Testis (tissue), 5 donors: ENCODE results near the gene DYNC1LI2. TPM values are rescaled to one million over a fixed set of nuclear protein-coding genes. Genes with fewer than 3 reads are reported as not detected.
A peak's percentile ranks its signal among the peaks of the same experiment; 100 is the strongest.
"Not testable (repeated sequence)": the region's sequence is repeated elsewhere in the genome, so short reads cannot be mapped to it uniquely, and the experiment has no call there.

Source experiments
- DNase-seq: peaks from one replicate; pipeline ENCODE4 v3.0.0-alpha.2; 2019
- H3K27ac ChIP-seq, 2 donors: fragments of 200-600 bp; sonication (generic); one replicate each; pipeline ENCODE4 v1.5.1; 2019
- H3K27me3 ChIP-seq: fragments of 200-600 bp; sonication (generic); one replicate; pipeline ENCODE4 v1.5.1; 2019
- H3K36me3 ChIP-seq: fragments of 200-600 bp; sonication (generic); one replicate; pipeline ENCODE4 v1.5.1; 2017; ENCODE audit warnings: low read depth; ENCODE audit errors: missing control alignments
- H3K4me1 ChIP-seq: fragments of 200-600 bp; sonication (generic); one replicate; pipeline ENCODE4 v1.5.1; 2019
- H3K4me3 ChIP-seq, 2 donors: fragments of 200-600 bp; sonication (generic); one replicate each; pipeline ENCODE4 v1.5.1; 2017 to 2019
- H3K9me3 ChIP-seq: fragments of 200-600 bp; sonication (generic); one replicate; pipeline ENCODE4 v1.5.1; 2017
- POLR2A ChIP-seq: fragments of 450-650 bp; IDR thresholded peaks from one replicate; pipeline ENCODE4 v1.6.1; 2017; ENCODE audit warnings: antibody characterized with exemption, mild to moderate bottlenecking, moderate library complexity
- WGBS, 2 donors: methylation state at CpG; one replicate each; pipeline ENCODE4 v1.1.5; 2018; 5-methylcytosine and 5-hydroxymethylcytosine counted together
- intact Hi-C: fragments of 100-400 bp; cut with DNase I; formaldehyde crosslinking; loops from one replicate; pipeline ENCODE4 v1.15.1; 2023; ENCODE audit warnings: low total_unique reads
- long read RNA-seq, 2 donors: transcript quantifications; one replicate each; lab custom pipeline, GENCODE V29; 2026
- polyA plus RNA-seq: library from polyadenylated mRNA; stranded (reverse); fragments of 350-450 nt; fragmentation: Illumina TruSeq; extraction: RNeasy Lipid Tissue Mini Kit (QIAGEN cat#74804); gene quantifications from one replicate; pipeline ENCODE4 v1.2.3, GENCODE V29; 2014; ENCODE audit warnings: low read depth, low replicate concordance; ENCODE audit not compliant: insufficient read depth
- total RNA-seq, 2 donors: library from RNA; depleted of rRNA; stranded (reverse); fragments of >200 nt; gene quantifications; one replicate each; pipeline ENCODE4 v1.2.3, GENCODE V29; 2016
- TF ChIP-seq, protein P1 (sequence below), 3 experiments: fragments of 450-650 bp in 2 of 3; fragments of 200-600 bp in 1 of 3; sonication (generic) in 1 of 3; IDR thresholded peaks; one replicate each; pipeline ENCODE4 v1.5.1; 2016 to 2019; ENCODE audit warnings: antibody characterized with exemption in 3 of 3, mild to moderate bottlenecking in 2 of 3, moderate library complexity in 1 of 3

DYNC1LI2 gene
- total RNA-seq: 100 to 1,000 TPM; 132 to 145 TPM
- 89.0 TPM for polyA plus RNA-seq
- long read RNA-seq, donor 1, full-length matches to known transcripts: 13 of 22 reads
- long read RNA-seq, donor 1, partial matches to known transcripts: 9 of 22 reads
- long read RNA-seq, donor 1, other reads (novel, unspliced or antisense): 0 of 22 reads
- long read RNA-seq, donor 2, full-length matches to known transcripts: 18 of 18 reads
- long read RNA-seq, donor 2, partial matches to known transcripts: 0 of 18 reads
- long read RNA-seq, donor 2, other reads (novel, unspliced or antisense): 0 of 18 reads

- no peaks in the 10 kb centered on the region for H3K36me3 ChIP-seq
- no peak for TF ChIP-seq POLR2A
- TF ChIP-seq, protein P1, sequence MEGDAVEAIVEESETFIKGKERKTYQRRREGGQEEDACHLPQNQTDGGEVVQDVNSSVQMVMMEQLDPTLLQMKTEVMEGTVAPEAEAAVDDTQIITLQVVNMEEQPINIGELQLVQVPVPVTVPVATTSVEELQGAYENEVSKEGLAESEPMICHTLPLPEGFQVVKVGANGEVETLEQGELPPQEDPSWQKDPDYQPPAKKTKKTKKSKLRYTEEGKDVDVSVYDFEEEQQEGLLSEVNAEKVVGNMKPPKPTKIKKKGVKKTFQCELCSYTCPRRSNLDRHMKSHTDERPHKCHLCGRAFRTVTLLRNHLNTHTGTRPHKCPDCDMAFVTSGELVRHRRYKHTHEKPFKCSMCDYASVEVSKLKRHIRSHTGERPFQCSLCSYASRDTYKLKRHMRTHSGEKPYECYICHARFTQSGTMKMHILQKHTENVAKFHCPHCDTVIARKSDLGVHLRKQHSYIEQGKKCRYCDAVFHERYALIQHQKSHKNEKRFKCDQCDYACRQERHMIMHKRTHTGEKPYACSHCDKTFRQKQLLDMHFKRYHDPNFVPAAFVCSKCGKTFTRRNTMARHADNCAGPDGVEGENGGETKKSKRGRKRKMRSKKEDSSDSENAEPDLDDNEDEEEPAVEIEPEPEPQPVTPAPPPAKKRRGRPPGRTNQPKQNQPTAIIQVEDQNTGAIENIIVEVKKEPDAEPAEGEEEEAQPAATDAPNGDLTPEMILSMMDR (IDR thresholded peaks at IDR 0.05): peak; percentile 79 to 94 (median 83)
- H3K27ac ChIP-seq: peak within 1 kb of the TSS; percentile 89 to 94
- 0 to 1% methylated on average over 10 to 64 of the region's 90 CpGs for WGBS, 2 donors
- H3K9me3 ChIP-seq: no peaks in the 10 kb centered on the region
- peaks cover 9% of the 10 kb centered on the region for H3K4me1 ChIP-seq
- peak within 1 kb of the TSS; percentile 98 to 100 for H3K4me3 ChIP-seq
- intact Hi-C loops: no loop called here
- H3K27me3 ChIP-seq: no peaks in the 10 kb centered on the region
- DNase-seq: peak; percentile 82
Measured at GRCh38 chr16:66751303-66751991, at the start of gene DYNC1LI2. TSS of gene DYNC1LI2 (minus strand) at chr16:66751609. CDS start at chr16:66751591, 18 bp downstream.

DNA sequence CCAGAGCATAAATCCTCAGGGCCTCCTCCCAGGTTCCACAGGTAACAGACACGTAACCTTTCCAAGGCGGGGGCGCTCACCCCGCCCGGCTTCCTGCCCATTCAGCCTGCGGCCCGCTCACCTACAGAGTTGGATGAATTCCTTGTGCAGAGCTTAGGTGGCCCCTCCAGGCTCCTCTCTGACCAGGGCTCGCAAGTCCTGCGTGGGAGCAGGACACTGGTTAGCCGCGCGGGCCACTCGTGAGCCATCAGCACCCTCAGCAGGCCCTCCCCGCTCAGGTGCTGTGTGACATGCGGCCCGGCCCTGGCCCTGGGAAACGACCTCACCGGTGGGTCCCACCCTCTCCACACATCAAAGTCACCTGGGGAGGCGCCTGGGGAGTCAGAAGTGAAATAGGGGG is 49.4 kb upstream of the DYNC1LI2 start:
- WGBS, 2 donors: 76 to 82% methylated on average over 5 to 19 of the region's 19 CpGs
- TF ChIP-seq, protein P1 (IDR thresholded peaks at IDR 0.05): no peak
- Histone ChIP-seq H3K27ac (peak overlapping the region; percentile 2 to 53), H3K4me3 (peak overlapping the region; percentile 49 to 59), H3K4me1 (no peaks in the 10 kb centered on the region), H3K36me3 (no peaks in the 10 kb centered on the region), H3K9me3 (no peaks in the 10 kb centered on the region), H3K27me3 (no peaks in the 10 kb centered on the region)
- intact Hi-C loops: no loop called here
- DNase-seq: peak; percentile 26

DNA sequence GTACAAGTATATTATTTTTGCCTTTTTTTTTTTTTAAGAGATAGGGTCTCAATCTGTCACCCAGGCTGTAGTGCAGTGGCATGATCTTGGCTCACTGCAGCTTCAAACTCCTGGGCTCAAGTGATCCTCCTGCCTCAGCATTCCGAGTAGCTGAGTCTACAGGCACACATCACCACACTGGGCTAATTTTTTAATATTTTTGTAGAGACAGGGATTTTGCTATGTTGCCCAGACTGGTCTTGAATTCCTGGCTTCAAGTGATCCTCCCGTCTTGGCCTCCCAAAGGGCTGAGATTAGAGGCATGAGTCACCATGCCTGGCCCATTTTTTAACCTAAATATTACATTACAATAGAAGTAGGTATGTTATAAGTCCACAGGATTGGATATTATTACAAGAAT is 46.8 kb upstream of the DYNC1LI2 start:
- DNase-seq: no peak
- H3K27ac ChIP-seq: no peak overlapping the region
- H3K4me3 ChIP-seq: no peak overlapping the region
- H3K36me3 ChIP-seq: no peaks in the 10 kb centered on the region
- intact Hi-C loops: no loop called here
- 90 to 97% methylated on average over 2 of the region's 2 CpGs for WGBS, 2 donors
- TF ChIP-seq POLR2A: no peak
- TF ChIP-seq, protein P1 (IDR thresholded peaks at IDR 0.05): no peak
- H3K4me1 ChIP-seq: no peaks in the 10 kb centered on the region
- no peaks in the 10 kb centered on the region for H3K27me3 ChIP-seq
- H3K9me3 ChIP-seq: no peaks in the 10 kb centered on the region

- DNase-seq, H3K4me3 ChIP-seq, intact Hi-C loops, H3K27me3 ChIP-seq, H3K36me3 ChIP-seq, H3K9me3 ChIP-seq, H3K4me1 ChIP-seq, H3K27ac ChIP-seq: not testable (repeated sequence)
- 88 to 96% methylated on average over 6 of the region's 6 CpGs for WGBS, 2 donors
Measured at GRCh38 chr16:66793984-66794383, 42.6 kb upstream of the DYNC1LI2 start.

DNA sequence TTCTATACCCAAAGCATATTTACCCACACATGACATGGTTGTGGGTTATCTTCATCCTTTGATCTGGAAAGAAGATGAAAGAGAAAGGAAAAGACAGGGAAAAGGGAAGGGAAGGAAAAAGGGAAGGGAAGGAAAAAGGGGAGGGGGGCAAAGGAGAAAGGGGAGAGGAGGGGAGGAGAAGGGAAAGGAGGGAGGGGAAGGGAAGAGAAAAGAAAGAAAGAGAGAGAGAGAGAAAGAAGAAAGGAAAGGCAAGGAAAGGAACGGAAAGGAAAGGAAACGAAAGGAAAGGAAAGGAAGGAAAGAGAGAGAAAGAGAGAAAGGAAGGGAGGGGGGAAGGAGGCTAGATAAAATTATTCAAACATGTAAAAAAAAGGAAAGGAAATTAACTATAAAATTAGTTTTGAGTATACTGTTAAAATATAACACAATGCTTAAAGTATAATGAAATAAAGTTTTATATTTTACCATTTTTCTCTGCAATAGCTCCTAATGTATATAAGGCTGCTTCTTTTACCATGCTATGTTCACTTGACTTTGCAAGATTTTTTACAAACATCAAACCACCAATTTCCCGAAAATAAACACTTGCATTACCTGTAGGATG is 38.8 kb upstream of the DYNC1LI2 start:
- WGBS, 2 donors: 82 to 85% methylated on average over 3 of the region's 3 CpGs
- DNase-seq: no peak
- no peak overlapping the region for H3K27ac ChIP-seq
- no peaks in the 10 kb centered on the region for H3K36me3 ChIP-seq
- H3K4me1 ChIP-seq: no peaks in the 10 kb centered on the region
- TF ChIP-seq, protein P1 (IDR thresholded peaks at IDR 0.05): no peak
- TF ChIP-seq POLR2A: no peak
- intact Hi-C loops: no loop called here
- no peaks in the 10 kb centered on the region for H3K9me3 ChIP-seq
- H3K27me3 ChIP-seq: no peaks in the 10 kb centered on the region
- H3K4me3 ChIP-seq: no peak overlapping the region
